Chondrocyte (in vitro differentiated cells): ENCODE measurements around the gene AGPAT4. TPM values are rescaled to one million over a fixed set of nuclear protein-coding genes. Genes with fewer than 3 reads are reported as not detected.

Source experiments
- DNase-seq: peaks from one replicate; pipeline ENCODE4 v3.0.0; 2021; ENCODE audit warnings: mixed read lengths, low spot score
- H3K27ac Mint-ChIP-seq: one replicate; pipeline ENCODE4 v1.8.0; 2021; ENCODE audit warnings: mild to moderate bottlenecking, moderate library complexity, mixed read lengths; ENCODE audit not compliant: unreplicated experiment
- H3K27me3 Mint-ChIP-seq: 2 replicates; pipeline ENCODE4 v1.8.0; 2021; ENCODE audit warnings: low read depth, mixed read lengths
- H3K36me3 Mint-ChIP-seq: 2 replicates; pipeline ENCODE4 v1.8.0; 2021; ENCODE audit warnings: low read depth, mixed read lengths
- H3K4me1 Mint-ChIP-seq: 2 replicates; pipeline ENCODE4 v1.8.0; 2021; ENCODE audit warnings: low read depth, mild to moderate bottlenecking, mixed read lengths
- H3K4me3 Mint-ChIP-seq: one replicate; pipeline ENCODE4 v1.8.0; 2021; ENCODE audit warnings: mild to moderate bottlenecking, moderate library complexity, mixed read lengths; ENCODE audit not compliant: unreplicated experiment
- H3K9me3 Mint-ChIP-seq: 2 replicates; pipeline ENCODE4 v1.8.0; 2021; ENCODE audit warnings: low read depth, mixed read lengths
- total RNA-seq: library from RNA; stranded (reverse); gene quantifications from 3 replicates; pipeline ENCODE4 v1.2.1, GENCODE V29; 2021
- TF ChIP-seq, protein P1 (sequence below): fragments of 200-600 bp; sonication (generic); IDR thresholded peaks from 2 replicates; pipeline ENCODE4 v1.5.0; 2021; ENCODE audit warnings: antibody characterized with exemption, mild to moderate bottlenecking, moderate library complexity

Gene AGPAT4
- total RNA-seq, 1 donor from 2014 or later, result 11.9 TPM

DNA sequence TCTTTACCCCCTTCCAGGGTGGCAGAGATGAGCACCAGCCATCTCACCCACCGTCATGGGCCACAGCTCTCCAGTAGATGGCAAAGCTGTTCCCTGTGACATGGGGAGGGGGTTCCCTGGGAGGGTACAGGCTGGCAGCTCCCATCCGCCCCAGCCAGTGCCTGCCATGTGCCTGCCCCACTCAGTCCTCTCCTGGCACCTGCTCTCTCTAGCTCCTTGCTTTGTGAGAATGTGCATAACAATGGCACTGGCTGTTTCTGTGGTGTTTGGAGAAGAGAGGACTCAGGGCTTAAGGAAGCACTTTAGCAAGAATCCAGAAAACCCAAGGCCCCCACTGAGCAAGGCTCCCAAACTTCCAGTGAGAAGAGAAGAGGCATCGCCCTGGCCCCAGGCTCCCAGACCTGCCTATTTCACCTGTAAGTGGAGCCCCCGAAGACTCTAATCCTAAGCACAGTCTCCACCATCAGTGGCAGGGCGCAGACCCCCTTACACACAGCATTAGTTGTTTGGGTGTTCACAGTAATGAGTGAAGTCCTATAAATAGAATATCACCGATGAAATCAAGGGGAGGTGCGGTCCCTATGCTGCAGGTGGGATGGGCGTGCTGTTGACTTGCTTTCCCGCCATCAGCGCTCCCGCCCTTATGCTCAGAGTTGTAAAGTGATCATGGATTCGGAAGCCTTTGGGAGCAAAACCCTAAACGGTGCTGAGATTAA, 110.2 kb downstream of the AGPAT4 start:
- no peaks in the 10 kb centered on the region for H3K9me3 Mint-ChIP-seq
- peaks cover 35% of the 10 kb centered on the region for H3K4me1 Mint-ChIP-seq
- no peak overlapping the region for H3K4me3 Mint-ChIP-seq
- H3K36me3 Mint-ChIP-seq, result peaks cover 9% of the 10 kb centered on the region
- no peak overlapping the region for H3K27ac Mint-ChIP-seq
- no peak for DNase-seq
- TF ChIP-seq, protein P1, sequence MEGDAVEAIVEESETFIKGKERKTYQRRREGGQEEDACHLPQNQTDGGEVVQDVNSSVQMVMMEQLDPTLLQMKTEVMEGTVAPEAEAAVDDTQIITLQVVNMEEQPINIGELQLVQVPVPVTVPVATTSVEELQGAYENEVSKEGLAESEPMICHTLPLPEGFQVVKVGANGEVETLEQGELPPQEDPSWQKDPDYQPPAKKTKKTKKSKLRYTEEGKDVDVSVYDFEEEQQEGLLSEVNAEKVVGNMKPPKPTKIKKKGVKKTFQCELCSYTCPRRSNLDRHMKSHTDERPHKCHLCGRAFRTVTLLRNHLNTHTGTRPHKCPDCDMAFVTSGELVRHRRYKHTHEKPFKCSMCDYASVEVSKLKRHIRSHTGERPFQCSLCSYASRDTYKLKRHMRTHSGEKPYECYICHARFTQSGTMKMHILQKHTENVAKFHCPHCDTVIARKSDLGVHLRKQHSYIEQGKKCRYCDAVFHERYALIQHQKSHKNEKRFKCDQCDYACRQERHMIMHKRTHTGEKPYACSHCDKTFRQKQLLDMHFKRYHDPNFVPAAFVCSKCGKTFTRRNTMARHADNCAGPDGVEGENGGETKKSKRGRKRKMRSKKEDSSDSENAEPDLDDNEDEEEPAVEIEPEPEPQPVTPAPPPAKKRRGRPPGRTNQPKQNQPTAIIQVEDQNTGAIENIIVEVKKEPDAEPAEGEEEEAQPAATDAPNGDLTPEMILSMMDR, result no peak
- H3K27me3 Mint-ChIP-seq, result no peaks in the 10 kb centered on the region

DNA sequence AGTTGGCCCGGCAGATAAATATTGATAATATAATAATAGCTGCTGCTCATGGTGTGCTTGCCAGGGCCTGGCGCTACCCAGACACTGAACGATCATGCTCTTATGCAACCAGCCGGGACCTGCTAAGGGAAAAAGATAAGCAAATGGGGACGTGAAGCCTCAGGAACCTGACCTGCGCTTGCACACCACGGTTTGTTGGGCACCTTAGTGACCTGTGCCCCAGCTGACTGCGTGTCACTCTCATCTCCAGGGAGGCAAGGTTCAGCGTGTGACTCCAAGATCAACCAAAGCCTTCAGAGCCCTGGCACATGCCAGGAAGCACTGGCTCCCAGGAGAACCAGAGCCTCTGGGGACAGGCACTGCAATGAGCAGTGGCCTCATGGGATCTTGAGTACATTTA, 111.1 kb downstream of the AGPAT4 start:
- Mint-ChIP-seq H3K4me3 (no peak overlapping the region), H3K9me3 (no peaks in the 10 kb centered on the region), H3K27ac (no peak overlapping the region), H3K4me1 (peaks cover 29% of the 10 kb centered on the region), H3K36me3 (peaks cover 9% of the 10 kb centered on the region), H3K27me3 (no peaks in the 10 kb centered on the region)
- TF ChIP-seq, protein P1, result no peak
- no peak for DNase-seq

DNA sequence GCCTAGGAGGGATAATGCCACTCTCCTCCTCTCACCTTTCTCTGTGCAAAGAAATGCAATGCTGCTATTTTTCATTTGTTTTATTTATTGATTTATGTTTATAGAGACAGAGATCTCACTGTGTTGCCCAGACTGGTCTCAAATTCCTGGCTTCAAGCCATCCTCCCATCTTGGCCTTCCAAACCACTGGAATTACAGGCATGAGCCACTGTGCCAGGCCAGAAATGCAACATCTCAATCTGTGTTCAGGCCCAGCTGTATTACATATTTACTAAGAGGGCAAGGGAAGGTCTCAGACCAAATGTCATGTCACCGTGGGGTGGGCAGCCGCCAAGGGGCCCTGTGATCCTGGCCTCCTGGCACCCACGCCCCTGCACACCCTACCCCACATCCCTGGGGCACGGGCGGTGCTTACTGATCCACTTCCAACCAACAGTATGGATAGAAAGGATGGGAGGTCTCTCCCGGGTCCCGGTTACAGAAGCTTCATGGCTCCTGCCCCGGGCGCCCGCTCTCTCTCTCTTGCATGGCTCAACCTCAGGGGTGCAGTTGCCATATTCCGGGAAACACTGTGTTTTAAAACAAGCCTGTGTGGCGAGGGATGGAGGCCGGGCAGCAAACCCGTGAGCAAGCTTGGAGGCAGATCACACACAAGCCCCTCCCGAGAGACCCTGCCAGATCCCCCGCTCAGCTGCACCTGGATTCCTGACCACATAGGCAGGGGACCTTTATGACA, 111.8 kb downstream of the AGPAT4 start:
- TF ChIP-seq, protein P1, result no peak
- Mint-ChIP-seq H3K9me3 (no peaks in the 10 kb centered on the region), H3K4me3 (no peak overlapping the region), H3K36me3 (peaks cover 10% of the 10 kb centered on the region), H3K4me1 (peaks cover 29% of the 10 kb centered on the region), H3K27ac (peak overlapping the region; percentile 49), H3K27me3 (no peaks in the 10 kb centered on the region)
- DNase-seq, result no peak

DNA sequence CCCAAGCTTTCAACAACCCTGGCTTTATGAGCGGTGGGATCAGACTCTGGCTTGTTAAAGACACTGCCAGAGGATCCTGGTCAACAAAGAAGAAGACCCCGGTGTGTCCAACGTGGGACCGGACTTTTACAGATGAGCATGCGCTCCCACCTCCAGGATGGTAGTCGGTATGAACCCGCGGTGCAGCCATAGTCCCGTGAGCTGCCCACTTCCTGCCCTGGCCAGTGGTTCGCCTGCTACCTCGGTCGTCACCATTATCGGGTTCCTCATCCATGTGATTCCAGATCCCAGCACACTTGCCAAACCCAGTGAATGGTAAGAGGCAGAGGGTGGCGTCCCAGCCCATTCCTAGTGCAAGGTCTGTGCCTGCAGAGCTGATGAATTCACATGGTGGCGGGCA, 112.7 kb downstream of the AGPAT4 start:
- peaks cover 3% of the 10 kb centered on the region for H3K9me3 Mint-ChIP-seq
- peak overlapping the region; percentile 57 for H3K27ac Mint-ChIP-seq
- TF ChIP-seq, protein P1, result no peak
- H3K36me3 Mint-ChIP-seq, result peaks cover 12% of the 10 kb centered on the region
- H3K4me3 Mint-ChIP-seq, result no peak overlapping the region
- no peak for DNase-seq
- no peaks in the 10 kb centered on the region for H3K27me3 Mint-ChIP-seq
- H3K4me1 Mint-ChIP-seq, result peaks cover 29% of the 10 kb centered on the region

DNA sequence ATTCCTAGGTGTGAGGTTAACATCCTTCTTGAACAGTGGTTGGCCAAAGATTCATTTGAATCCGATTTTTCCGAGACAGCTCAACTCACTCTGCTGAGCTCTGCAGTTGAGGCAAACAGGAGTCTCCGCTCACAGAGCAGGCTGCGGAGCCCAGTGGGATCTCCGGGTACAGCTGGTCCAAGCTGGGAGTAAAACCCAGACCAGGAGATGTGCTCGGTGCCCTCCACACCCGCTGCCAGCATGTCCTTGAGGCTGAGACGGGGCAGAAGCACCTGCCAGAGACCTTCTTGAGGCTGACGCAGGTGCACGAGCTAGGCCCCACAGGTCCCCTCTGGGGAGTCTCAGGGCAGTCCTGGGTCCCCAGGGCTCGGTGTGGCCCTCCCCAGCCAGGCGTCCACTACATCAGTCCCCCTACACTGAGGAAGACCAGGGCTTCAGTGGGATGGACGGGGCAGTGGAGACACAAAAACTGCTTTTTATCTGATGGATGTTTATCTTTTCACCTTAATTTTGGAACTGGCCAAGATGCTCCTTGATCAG, 119.0 kb downstream of the AGPAT4 start:
- DNase-seq, result no peak
- peaks cover 3% of the 10 kb centered on the region for H3K9me3 Mint-ChIP-seq
- H3K36me3 Mint-ChIP-seq, result peaks cover 8% of the 10 kb centered on the region
- H3K27me3 Mint-ChIP-seq, result no peaks in the 10 kb centered on the region
- H3K4me3 Mint-ChIP-seq, result no peak overlapping the region
- TF ChIP-seq, protein P1, result no peak
- H3K4me1 Mint-ChIP-seq, result no peaks in the 10 kb centered on the region
- no peak overlapping the region for H3K27ac Mint-ChIP-seq
